ENCODE results near the gene ARPC2.
"Not testable (repeated sequence)": the region's sequence is repeated elsewhere in the genome, so short reads cannot be mapped to it uniquely, and the experiment has no call there.

ARPC2 gene

GRCh38 chr2:218216674-218217359, at the start of gene ARPC2:
Gene ARPC2 (plus strand): TSS chr2:218217189. CDS start chr2:218217471, 282 bp downstream.
- DNase-seq (ENCODE audit: low spot score), result peak; percentile 96

- peak; percentile 23 for DNase-seq (ENCODE audit: low spot score)
Measured at GRCh38 chr2:218168016-218168415, 49.0 kb upstream of the ARPC2 start.

GRCh38 chr2:218168635-218169462, 48.1 kb upstream of the ARPC2 start:
- DNase-seq (ENCODE audit: low spot score), result peak; percentile 44

GRCh38 chr2:218169757-218170546, 47.0 kb upstream of the ARPC2 start:
- peak; percentile 4 for DNase-seq (ENCODE audit: low spot score)

- not testable (repeated sequence) for DNase-seq (ENCODE audit: low spot score)
Measured at GRCh38 chr2:218171744-218172143, 45.2 kb upstream of the ARPC2 start.

GRCh38 chr2:218172845-218173244, 44.1 kb upstream of the ARPC2 start:
- DNase-seq (ENCODE audit: low spot score), result no peak

- DNase-seq (ENCODE audit: low spot score), result no peak
Measured at GRCh38 chr2:218179782-218180181, 37.2 kb upstream of the ARPC2 start.

- DNase-seq (ENCODE audit: low spot score), result no peak
Measured at GRCh38 chr2:218180467-218181114, 36.4 kb upstream of the ARPC2 start.

- DNase-seq (ENCODE audit: low spot score), result no peak
Measured at GRCh38 chr2:218184331-218184730, 32.7 kb upstream of the ARPC2 start.

- peak; percentile 81 for DNase-seq (ENCODE audit: low spot score)
Measured at GRCh38 chr2:218186355-218186766, 30.6 kb upstream of the ARPC2 start.

GRCh38 chr2:218186876-218187275, 30.1 kb upstream of the ARPC2 start:
- no peak for DNase-seq (ENCODE audit: low spot score)

- DNase-seq (ENCODE audit: low spot score), result no peak
Measured at GRCh38 chr2:218187296-218188015, 29.5 kb upstream of the ARPC2 start.

GRCh38 chr2:218188528-218188927, 28.5 kb upstream of the ARPC2 start:
- no peak for DNase-seq (ENCODE audit: low spot score)

- DNase-seq (ENCODE audit: low spot score), result no peak
Measured at GRCh38 chr2:218192902-218193430, 24.0 kb upstream of the ARPC2 start.

- DNase-seq (ENCODE audit: low spot score), result no peak
Measured at GRCh38 chr2:218193701-218194100, 23.3 kb upstream of the ARPC2 start.

GRCh38 chr2:218194880-218195279, 22.1 kb upstream of the ARPC2 start:
- DNase-seq (ENCODE audit: low spot score), result no peak

- DNase-seq (ENCODE audit: low spot score), result no peak
Measured at GRCh38 chr2:218196974-218197373, 20.0 kb upstream of the ARPC2 start.

- DNase-seq (ENCODE audit: low spot score), result peak; percentile 25
Measured at GRCh38 chr2:218202266-218202665, 14.7 kb upstream of the ARPC2 start.

GRCh38 chr2:218209078-218209477, 7.9 kb upstream of the ARPC2 start:
- no peak for DNase-seq (ENCODE audit: low spot score)

- DNase-seq (ENCODE audit: low spot score), result no peak
Measured at GRCh38 chr2:218214116-218214515, 2.9 kb upstream of the ARPC2 start.

GRCh38 chr2:218216336-218216673, 684 bp upstream of the ARPC2 start:
- no peak for DNase-seq (ENCODE audit: low spot score)
